IPS-18a (cell line): ENCODE data around the gene ITPRID2.
A peak's percentile ranks its signal among the peaks of the same experiment; 100 is the strongest.

Experiments
- H3K27ac ChIP-seq: one replicate; pipeline ENCODE4 v1.5.1; 2013; ENCODE audit warnings: low read length
- H3K27me3 ChIP-seq: one replicate; pipeline ENCODE4 v1.6.1; 2013; ENCODE audit warnings: mild to moderate bottlenecking, low read length; ENCODE audit not compliant: control insufficient read depth, insufficient read depth
- H3K36me3 ChIP-seq: one replicate; pipeline ENCODE4 v1.6.1; 2013; ENCODE audit warnings: low read depth, low read length; ENCODE audit not compliant: control insufficient read depth
- H3K4me1 ChIP-seq: one replicate; pipeline ENCODE4 v1.6.1; 2013; ENCODE audit warnings: low read depth, low read length; ENCODE audit not compliant: control insufficient read depth
- H3K4me3 ChIP-seq: one replicate; pipeline ENCODE4 v1.5.1; 2013; ENCODE audit warnings: low read length
- H3K9ac ChIP-seq: one replicate; pipeline ENCODE4 v1.6.1; 2013; ENCODE audit warnings: mild to moderate bottlenecking, low read length, moderate library complexity
- H3K9me3 ChIP-seq: one replicate; pipeline ENCODE4 v1.6.1; 2013; ENCODE audit warnings: low read depth, low read length; ENCODE audit not compliant: control insufficient read depth

Gene ITPRID2

GRCh38 chr2:181934694-181935093 lies 43.2 kb downstream of the ITPRID2 start:
- H3K4me3 ChIP-seq = no peak overlapping the region
- no peak overlapping the region for H3K27ac ChIP-seq
- H3K27me3 ChIP-seq = no peaks in the 10 kb centered on the region
- no peaks in the 10 kb centered on the region for H3K36me3 ChIP-seq
- H3K4me1 ChIP-seq = no peaks in the 10 kb centered on the region
- no peaks in the 10 kb centered on the region for H3K9me3 ChIP-seq
- H3K9ac ChIP-seq = no peak overlapping the region

DNA sequence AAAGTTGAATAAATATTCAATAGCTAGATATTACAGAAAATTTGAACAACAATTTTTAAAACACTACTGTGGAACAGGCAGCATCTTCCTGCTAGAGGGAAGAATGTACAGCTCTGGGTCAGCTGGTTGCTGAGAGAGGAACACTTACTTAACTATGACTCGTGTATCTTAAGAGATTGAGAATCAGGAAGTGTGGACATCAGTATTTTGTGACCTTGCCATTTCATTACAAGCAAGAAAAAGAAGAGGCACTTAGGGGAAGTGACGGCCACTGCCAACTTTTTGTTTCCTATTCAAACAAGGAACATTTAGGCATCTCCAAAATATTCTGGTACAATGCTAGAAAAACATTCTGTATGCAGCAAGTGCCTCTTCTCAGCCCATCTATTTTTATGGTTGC lies 45.9 kb downstream of the ITPRID2 start:
- no peaks in the 10 kb centered on the region for H3K4me1 ChIP-seq
- no peak overlapping the region for H3K27ac ChIP-seq
- no peak overlapping the region for H3K9ac ChIP-seq

DNA sequence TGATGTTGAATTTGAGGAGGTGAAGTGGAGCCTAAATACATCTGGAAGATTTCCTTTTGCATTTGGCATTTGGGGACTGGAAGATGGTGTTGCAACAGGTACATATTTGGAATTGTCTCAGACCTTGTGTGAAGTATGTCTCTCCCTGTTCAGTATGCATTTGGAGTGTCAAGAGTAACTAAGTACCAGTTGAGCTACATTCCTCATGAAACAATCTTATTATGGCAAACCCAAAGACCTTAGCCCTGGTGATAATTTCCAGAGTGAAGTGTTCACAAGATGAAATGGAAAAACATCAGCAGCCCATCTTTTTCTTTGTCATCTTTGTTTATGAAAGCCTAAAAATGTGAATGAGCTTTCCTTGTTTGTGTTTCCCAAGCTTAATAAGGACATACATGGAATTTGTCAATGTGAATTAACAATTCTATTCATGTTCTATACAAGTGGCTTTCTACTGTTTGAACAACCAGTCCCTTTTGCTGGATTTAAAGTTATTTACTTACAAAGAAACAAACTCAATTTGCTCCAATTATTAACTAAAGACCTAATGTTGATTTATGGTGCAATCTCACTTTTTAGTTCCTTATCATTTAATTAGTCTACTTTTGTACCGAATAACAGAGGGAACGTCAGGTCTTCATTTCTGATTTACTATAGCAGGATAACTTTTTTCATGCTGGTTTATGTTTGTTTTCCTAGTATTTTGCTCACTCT lies 52.0 kb downstream of the ITPRID2 start:
- H3K27ac ChIP-seq = no peak overlapping the region

More for the DNA sequence above, 45.9 kb downstream of the ITPRID2 start:
- H3K4me3 ChIP-seq = no peak overlapping the region
- H3K27me3 ChIP-seq = no peaks in the 10 kb centered on the region
- H3K36me3 ChIP-seq = no peaks in the 10 kb centered on the region
- no peaks in the 10 kb centered on the region for H3K9me3 ChIP-seq

GRCh38 chr2:181944164-181944913 lies 52.8 kb downstream of the ITPRID2 start:
- Histone ChIP-seq H3K9ac (no peak overlapping the region), H3K4me1 (no peaks in the 10 kb centered on the region), H3K36me3 (no peaks in the 10 kb centered on the region), H3K27ac (no peak overlapping the region), H3K9me3 (no peaks in the 10 kb centered on the region), H3K27me3 (no peaks in the 10 kb centered on the region), H3K4me3 (no peak overlapping the region)

More for the DNA sequence above, 52.0 kb downstream of the ITPRID2 start:
- Histone ChIP-seq H3K4me1 (no peaks in the 10 kb centered on the region), H3K36me3 (no peaks in the 10 kb centered on the region), H3K27me3 (no peaks in the 10 kb centered on the region), H3K9me3 (no peaks in the 10 kb centered on the region), H3K9ac (no peak overlapping the region), H3K4me3 (no peak overlapping the region)

DNA sequence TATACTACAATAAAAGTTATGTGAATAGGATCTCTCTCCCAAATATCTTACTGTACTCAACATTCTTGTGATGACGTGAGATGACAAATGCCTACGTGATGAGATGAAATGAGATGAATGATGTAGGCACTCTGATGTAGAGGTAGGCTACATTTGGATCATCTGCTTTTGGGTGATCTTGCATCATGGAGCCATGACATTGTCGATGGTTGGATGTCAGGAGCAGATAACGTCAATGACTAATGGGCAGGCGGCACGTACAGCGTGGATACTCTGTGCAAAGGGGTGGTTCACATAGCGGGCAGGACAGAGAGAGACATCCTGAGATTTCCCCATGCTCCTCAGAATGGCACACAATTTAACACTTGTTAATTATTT lies 53.4 kb downstream of the ITPRID2 start:
- Histone ChIP-seq H3K4me1 (no peaks in the 10 kb centered on the region), H3K4me3 (no peak overlapping the region), H3K27me3 (no peaks in the 10 kb centered on the region), H3K9ac (no peak overlapping the region), H3K9me3 (no peaks in the 10 kb centered on the region), H3K36me3 (no peaks in the 10 kb centered on the region), H3K27ac (no peak overlapping the region)

GRCh38 chr2:181946444-181947127 lies 55.1 kb downstream of the ITPRID2 start:
- Histone ChIP-seq H3K9ac (no peak overlapping the region), H3K27ac (no peak overlapping the region)

DNA sequence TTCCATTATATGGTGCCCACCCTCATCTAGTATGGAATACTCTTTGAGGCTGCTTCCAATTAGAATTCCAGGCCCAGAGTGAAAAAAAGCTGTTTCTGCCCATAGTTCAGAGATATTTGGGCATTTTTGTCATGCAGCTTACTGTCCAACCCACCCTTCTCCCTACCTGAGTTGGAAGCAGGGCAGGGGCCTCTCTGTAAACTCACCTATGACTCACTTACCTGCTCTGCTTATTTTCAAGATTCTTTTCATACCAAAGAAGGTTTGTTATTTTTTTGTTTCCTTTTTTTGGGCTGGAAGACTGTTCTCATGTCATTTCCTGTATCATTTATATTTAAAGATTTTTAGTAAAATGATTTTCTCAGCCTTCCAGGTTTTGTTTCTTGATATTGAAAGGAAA lies 55.7 kb downstream of the ITPRID2 start:
- Histone ChIP-seq H3K4me1 (no peaks in the 10 kb centered on the region), H3K9ac (no peak overlapping the region), H3K27ac (no peak overlapping the region), H3K9me3 (no peaks in the 10 kb centered on the region), H3K36me3 (no peaks in the 10 kb centered on the region), H3K27me3 (no peaks in the 10 kb centered on the region), H3K4me3 (no peak overlapping the region)

More at GRCh38 chr2:181946444-181947127, 55.1 kb downstream of the ITPRID2 start:
- Histone ChIP-seq H3K9me3 (no peaks in the 10 kb centered on the region), H3K27me3 (no peaks in the 10 kb centered on the region), H3K4me1 (no peaks in the 10 kb centered on the region), H3K36me3 (no peaks in the 10 kb centered on the region), H3K4me3 (no peak overlapping the region)

DNA sequence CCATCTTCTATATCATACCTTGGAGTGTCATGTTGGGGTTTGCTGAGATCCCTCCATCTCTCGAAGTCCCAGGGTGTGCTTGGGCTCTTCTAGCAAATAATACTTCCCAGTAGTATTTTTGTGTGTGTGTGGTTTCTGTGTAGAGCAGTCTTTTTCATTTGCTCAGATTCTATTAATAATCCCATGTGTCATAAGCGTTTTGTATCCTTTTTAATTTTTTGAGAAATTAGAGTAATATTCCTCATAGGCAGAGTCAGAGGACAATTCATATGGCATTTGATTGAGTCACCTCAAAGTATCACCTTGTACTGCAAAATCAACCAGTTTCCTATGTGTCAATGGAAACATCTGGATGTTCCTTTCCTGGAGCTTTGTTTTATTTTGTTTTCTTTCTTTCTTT lies 56.7 kb downstream of the ITPRID2 start:
- no peaks in the 10 kb centered on the region for H3K27me3 ChIP-seq
- H3K9ac ChIP-seq = no peak overlapping the region
- no peaks in the 10 kb centered on the region for H3K9me3 ChIP-seq
- H3K4me1 ChIP-seq = no peaks in the 10 kb centered on the region
- no peak overlapping the region for H3K4me3 ChIP-seq
- H3K36me3 ChIP-seq = no peaks in the 10 kb centered on the region
- no peak overlapping the region for H3K27ac ChIP-seq

GRCh38 chr2:181949047-181949446 lies 57.5 kb downstream of the ITPRID2 start:
- H3K9me3 ChIP-seq = no peaks in the 10 kb centered on the region
- no peaks in the 10 kb centered on the region for H3K4me1 ChIP-seq
- H3K27ac ChIP-seq = no peak overlapping the region
- no peak overlapping the region for H3K9ac ChIP-seq
- no peaks in the 10 kb centered on the region for H3K27me3 ChIP-seq
- no peaks in the 10 kb centered on the region for H3K36me3 ChIP-seq
- no peak overlapping the region for H3K4me3 ChIP-seq

DNA sequence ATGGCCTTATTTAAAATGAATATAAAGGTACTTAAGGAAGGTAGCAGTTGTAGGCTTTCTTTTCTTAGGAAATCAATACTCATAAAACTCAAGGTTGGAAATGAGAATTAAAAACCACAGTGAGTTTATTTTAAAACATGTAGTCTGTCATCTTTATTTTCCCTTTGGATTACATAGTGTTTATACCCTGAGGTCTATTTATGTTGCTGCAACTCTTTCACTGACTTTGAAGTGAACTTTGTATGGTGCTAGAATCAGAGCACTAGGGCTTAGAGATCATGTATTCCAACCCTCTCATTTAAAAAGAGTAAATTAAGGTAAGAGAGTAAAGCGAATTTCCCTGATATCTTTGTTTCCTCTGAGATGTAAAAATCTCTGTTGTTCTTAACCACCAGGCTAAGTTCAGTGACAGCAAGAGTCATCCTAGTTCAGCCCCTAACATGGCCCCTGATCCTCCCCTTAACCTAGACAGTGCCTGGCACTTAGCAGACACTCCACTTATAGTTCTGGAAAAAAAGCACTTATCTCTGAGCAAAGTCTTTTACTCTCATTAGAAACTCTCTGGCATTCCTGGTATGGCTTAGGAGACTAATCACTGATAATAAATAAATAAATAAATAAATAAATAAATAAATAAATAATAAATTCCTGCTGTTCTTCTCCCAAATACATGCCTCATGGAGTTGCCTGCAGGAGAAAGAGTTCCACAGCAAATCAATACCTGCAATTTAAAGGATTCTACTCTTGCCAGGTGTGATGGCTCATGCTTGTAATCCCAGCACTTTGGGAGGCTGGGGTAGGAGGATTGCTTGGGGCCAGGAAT lies 61.1 kb downstream of the ITPRID2 start:
- H3K9me3 ChIP-seq = no peaks in the 10 kb centered on the region
- H3K36me3 ChIP-seq = no peaks in the 10 kb centered on the region
- H3K4me3 ChIP-seq = no peak overlapping the region
- H3K4me1 ChIP-seq = no peaks in the 10 kb centered on the region
- H3K27ac ChIP-seq = no peak overlapping the region
- H3K9ac ChIP-seq = no peak overlapping the region
- no peaks in the 10 kb centered on the region for H3K27me3 ChIP-seq

DNA sequence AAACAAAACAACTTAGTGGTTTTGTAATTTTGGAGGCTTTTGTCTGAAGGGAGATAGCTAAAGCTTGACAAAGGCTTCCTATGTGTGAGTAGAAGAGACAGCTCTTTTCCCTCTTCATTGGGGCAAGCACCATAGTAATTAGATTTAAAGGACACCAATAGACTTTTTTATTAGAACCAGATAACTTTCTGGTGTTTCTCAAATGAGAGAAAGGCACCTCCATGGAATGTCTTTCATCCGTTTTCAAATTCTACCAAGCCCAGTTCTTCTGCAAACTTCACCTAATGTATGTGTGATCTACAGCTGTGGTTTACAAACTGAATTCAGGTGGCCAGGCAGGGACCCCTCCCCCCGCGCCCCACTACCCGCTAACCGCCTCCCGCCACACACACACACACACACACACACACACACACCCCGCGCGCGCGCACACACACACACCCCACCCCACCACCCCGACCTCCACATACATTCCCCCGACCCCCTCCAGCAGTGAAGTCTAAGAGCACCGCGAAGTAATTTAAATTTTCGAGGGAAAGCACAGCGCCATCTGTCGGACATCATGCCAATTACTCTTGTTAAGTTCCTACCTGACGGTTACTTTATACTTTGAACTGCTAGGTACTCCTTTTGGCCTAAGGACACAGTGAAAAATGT lies 62.5 kb downstream of the ITPRID2 start:
- Histone ChIP-seq H3K27me3 (no peaks in the 10 kb centered on the region), H3K9me3 (no peaks in the 10 kb centered on the region), H3K27ac (no peak overlapping the region), H3K36me3 (no peaks in the 10 kb centered on the region), H3K4me1 (no peaks in the 10 kb centered on the region), H3K9ac (no peak overlapping the region), H3K4me3 (peak overlapping the region; percentile 53)
